Measurements from ENCODE around the gene LEMD2. TPM values are rescaled to one million over a fixed set of nuclear protein-coding genes. Genes with fewer than 3 reads are reported as not detected.

The LEMD2 gene
- polyA plus RNA-seq, 1 of the 3 experiments (the other 2 are of a cell fraction) = 56.5 TPM

- H3K9me2 ChIP-seq = no peaks in the 10 kb centered on the region
- WGBS (ENCODE audit: low lambda C conversion rate) = 88% methylated on average over 6 of the region's 10 CpGs
- H3K9me3 ChIP-seq = no peaks in the 10 kb centered on the region
- H3K4me3 ChIP-seq (ENCODE audit: low read depth in 2 of 2, low read length in 1 of 2) = no peak overlapping the region
- 0 out of 4 replicates have a peak overlapping the region, but pooled peaks of 1 of the 2 experiments have one; percentile 14 for H3K27ac ChIP-seq (ENCODE audit: low read depth in 2 of 2, low read length in 1 of 2)
- H3K9ac ChIP-seq = 0 out of 2 replicates have a peak overlapping the region, but pooled peaks have one; percentile 19
- CTCF ChIA-PET = interaction anchor here (0.8 to 14.7 kb wide), 23 partner anchors 8 to 394 kb away, joined by 3 to 204 read pairs (median 6); partner anchors contain the start of genes IP6K3, LEMD2 and UQCC2
- peaks cover 21 to 48% of the 10 kb centered on the region in 2 experiments; a peak in 3 of 4 replicates for H3K4me1 ChIP-seq (ENCODE audit: control insufficient read depth in 1 of 2, insufficient read depth in 2 of 2, low read depth in 1 of 2, low read length in 1 of 2)
- no peaks in the 10 kb centered on the region for H3K27me3 ChIP-seq (ENCODE audit: insufficient read depth)
- TF ChIP-seq IRF3 (IDR thresholded peaks at IDR 0.05; ENCODE audit: low read depth, low read length) = no peak
- no peak for TF ChIP-seq PBX3 (IDR thresholded peaks at IDR 0.05)
- TF ChIP-seq FOSL2 (IDR thresholded peaks at IDR 0.05; ENCODE audit: borderline replicate concordance, low read depth) = no peak
- TF ChIP-seq NFIC (IDR thresholded peaks at IDR 0.05; ENCODE audit: borderline replicate concordance) = no peak
- TF ChIP-seq TCF12 (IDR thresholded peaks at IDR 0.05) = no peak
- no peak for TF ChIP-seq FOXJ3 (CRISPR knock-in tag; IDR thresholded peaks at IDR 0.05)
- no peak for TF ChIP-seq EZH2phosphoT487 (IDR thresholded peaks at IDR 0.05; ENCODE audit: borderline replicate concordance, low read depth)
- no peak for TF ChIP-seq USF2 (IDR thresholded peaks at IDR 0.05; ENCODE audit: borderline replicate concordance, low read depth, low read length)
- TF ChIP-seq GATA2 (CRISPR knock-in tag; IDR thresholded peaks at IDR 0.05) = no peak
- no peak for TF ChIP-seq TEAD4 (IDR thresholded peaks at IDR 0.05; ENCODE audit: borderline replicate concordance, insufficient read depth)
- TF ChIP-seq NRF1 (IDR thresholded peaks at IDR 0.05; ENCODE audit: low read depth, low read length) = no peak
- TF ChIP-seq GABPA (IDR thresholded peaks at IDR 0.05; ENCODE audit: low read depth) = no peak
- TF ChIP-seq REST (IDR thresholded peaks at IDR 0.05; ENCODE audit: low read depth, low read length) = no peak
- no peak for TF ChIP-seq RAD21 (IDR thresholded peaks at IDR 0.05; ENCODE audit: low read length)
- no peak for TF ChIP-seq ELF1 (IDR thresholded peaks at IDR 0.05)
- TF ChIP-seq YY1 (IDR thresholded peaks at IDR 0.05; ENCODE audit: low read depth) = no peak
- no peak for TF ChIP-seq EP300 (IDR thresholded peaks at IDR 0.05; ENCODE audit: borderline replicate concordance in 1 of 2, low read depth in 1 of 2, low read length in 1 of 2)
- no peak for TF ChIP-seq MAX (IDR thresholded peaks at IDR 0.05; ENCODE audit: low read depth)
- TF ChIP-seq MXI1 (IDR thresholded peaks at IDR 0.05; ENCODE audit: low read depth, low read length) = no peak
- TF ChIP-seq CHD2 (IDR thresholded peaks at IDR 0.05; ENCODE audit: low read length, partially characterized antibody) = no peak
- POLR2A ChIA-PET = no interaction called here
- H3K4me2 ChIP-seq = 0 out of 2 replicates have a peak overlapping the region, but pooled peaks have one; percentile 51
- H2AFZ ChIP-seq (ENCODE audit: low read depth) = no peak overlapping the region
- no peak for DNase-seq
- H3K36me3 ChIP-seq (replicated peaks in 1 of 2; ENCODE audit: control insufficient read depth in 1 of 2, insufficient read depth in 2 of 2, low read length in 1 of 2) = peaks cover 9 to 14% of the 10 kb centered on the region in 2 experiments
- no peaks in the 10 kb centered on the region for H3K79me2 ChIP-seq (ENCODE audit: insufficient read depth)
- no peaks in the 10 kb centered on the region; the same call in 1 of the 2 replicates for H4K20me1 ChIP-seq (ENCODE audit: insufficient read depth)
- H3F3A ChIP-seq (replicated peaks; ENCODE audit: insufficient read depth) = peaks cover 37% of the 10 kb centered on the region
Measured at GRCh38 chr6:33769248-33769821, 19.6 kb downstream of the LEMD2 start.
